ENCODE results near the gene KLF6. TPM values are rescaled to one million over a fixed set of nuclear protein-coding genes. Genes with fewer than 3 reads are reported as not detected.
A peak's percentile ranks its signal among the peaks of the same experiment; 100 is the strongest.

Gene KLF6
- total and polyA plus RNA-seq, 9 of the 15 experiments (the other 6 are each of a cell fraction or from before 2014, with no cell fraction given): 3.2 to 23.9 (median 8.0) TPM

DNA sequence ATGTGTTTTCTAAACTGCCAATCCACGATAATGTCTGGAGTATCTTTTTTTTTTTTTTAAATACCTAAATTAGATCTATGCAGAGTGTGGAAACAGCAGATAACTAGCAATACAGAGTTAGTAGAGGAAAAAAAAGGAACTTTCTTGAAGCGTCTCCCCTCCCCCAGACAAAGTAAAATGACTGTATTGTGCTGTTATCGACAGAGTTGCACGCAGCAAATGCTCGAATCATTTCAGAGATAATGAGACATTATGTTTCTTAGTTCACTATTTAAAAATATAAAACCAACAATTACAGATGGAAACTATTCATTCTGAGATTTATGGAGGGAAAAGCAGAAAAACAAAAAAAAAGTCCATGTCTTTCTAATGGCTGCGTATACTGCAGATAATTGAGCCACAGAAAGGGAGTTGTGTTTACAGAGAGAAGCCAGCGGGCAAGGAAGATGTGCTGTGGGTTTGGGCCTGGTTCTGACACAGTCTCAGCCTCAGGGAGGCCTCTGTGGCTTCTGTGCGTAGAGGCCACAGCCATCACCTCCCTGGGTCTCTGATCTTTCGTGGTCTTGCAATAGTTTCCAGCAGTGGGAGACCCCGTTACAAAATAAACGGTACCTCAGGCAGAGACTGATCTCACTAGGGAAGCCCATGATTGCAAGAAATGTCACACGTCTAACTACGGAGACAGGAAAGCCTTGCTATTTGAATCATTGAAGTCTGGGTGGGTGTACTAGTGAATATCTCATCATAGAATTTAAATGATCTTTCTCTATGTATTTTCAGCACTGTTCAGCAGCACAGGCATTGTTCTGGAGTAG lies 19.1 kb upstream of the KLF6 start (continued):
- no peak for TF ChIP-seq ZNF609 (CRISPR knock-in tag; IDR thresholded peaks at IDR 0.05; ENCODE audit: borderline replicate concordance)
- TF ChIP-seq, protein P1, sequence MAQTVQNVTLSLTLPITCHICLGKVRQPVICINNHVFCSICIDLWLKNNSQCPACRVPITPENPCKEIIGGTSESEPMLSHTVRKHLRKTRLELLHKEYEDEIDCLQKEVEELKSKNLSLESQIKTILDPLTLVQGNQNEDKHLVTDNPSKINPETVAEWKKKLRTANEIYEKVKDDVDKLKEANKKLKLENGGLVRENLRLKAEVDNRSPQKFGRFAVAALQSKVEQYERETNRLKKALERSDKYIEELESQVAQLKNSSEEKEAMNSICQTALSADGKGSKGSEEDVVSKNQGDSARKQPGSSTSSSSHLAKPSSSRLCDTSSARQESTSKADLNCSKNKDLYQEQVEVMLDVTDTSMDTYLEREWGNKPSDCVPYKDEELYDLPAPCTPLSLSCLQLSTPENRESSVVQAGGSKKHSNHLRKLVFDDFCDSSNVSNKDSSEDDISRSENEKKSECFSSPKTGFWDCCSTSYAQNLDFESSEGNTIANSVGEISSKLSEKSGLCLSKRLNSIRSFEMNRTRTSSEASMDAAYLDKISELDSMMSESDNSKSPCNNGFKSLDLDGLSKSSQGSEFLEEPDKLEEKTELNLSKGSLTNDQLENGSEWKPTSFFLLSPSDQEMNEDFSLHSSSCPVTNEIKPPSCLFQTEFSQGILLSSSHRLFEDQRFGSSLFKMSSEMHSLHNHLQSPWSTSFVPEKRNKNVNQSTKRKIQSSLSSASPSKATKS (CRISPR knock-in tag; IDR thresholded peaks at IDR 0.05): no peak
- TF ChIP-seq SETDB1 (IDR thresholded peaks at IDR 0.05; ENCODE audit: low read length): no peak
- TF ChIP-seq TFAP4 (CRISPR knock-in tag; IDR thresholded peaks at IDR 0.05; ENCODE audit: borderline replicate concordance): peak; percentile 32
- no peak for TF ChIP-seq ZBTB43 (CRISPR knock-in tag; IDR thresholded peaks at IDR 0.05)
- TF ChIP-seq FOSL1 (tag; conservative IDR thresholded peaks at IDR 0.05): peak; percentile 82
- TF ChIP-seq SMARCB1 (IDR thresholded peaks at IDR 0.05; ENCODE audit: insufficient read length, low read depth): no peak
- TF ChIP-seq ZNF707 (CRISPR knock-in tag; conservative IDR thresholded peaks at IDR 0.05): no peak
- no peak for TF ChIP-seq HCFC1 (IDR thresholded peaks at IDR 0.05; ENCODE audit: low read depth, low read length)
- no peak for TF ChIP-seq SAFB (IDR thresholded peaks at IDR 0.05; ENCODE audit: borderline replicate concordance, low read depth, low read length)
- TF ChIP-seq HOMEZ (CRISPR knock-in tag; IDR thresholded peaks at IDR 0.05): no peak
- TF ChIP-seq SMARCE1 (IDR thresholded peaks at IDR 0.05): peak; percentile 82; the same call in 1 of the 2 replicates
- TF ChIP-seq PHB (CRISPR knock-in tag; IDR thresholded peaks at IDR 0.05): no peak
- TF ChIP-seq, protein P2, sequence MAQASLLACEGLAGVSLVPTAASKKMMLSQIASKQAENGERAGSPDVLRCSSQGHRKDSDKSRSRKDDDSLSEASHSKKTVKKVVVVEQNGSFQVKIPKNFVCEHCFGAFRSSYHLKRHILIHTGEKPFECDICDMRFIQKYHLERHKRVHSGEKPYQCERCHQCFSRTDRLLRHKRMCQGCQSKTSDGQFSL (CRISPR knock-in tag; IDR thresholded peaks at IDR 0.05): no peak
- TF ChIP-seq, protein P2 (tag; IDR thresholded peaks at IDR 0.05): no peak

Measured in K562 (cell line).